HG03025 (cell line): Measurements from ENCODE around the gene ALG1L2.
"Not testable (repeated sequence)": the region's sequence is repeated elsewhere in the genome, so short reads cannot be mapped to it uniquely, and the experiment has no call there.

Experiments used
- ATAC-seq: cut with Tn5 transposase; IDR thresholded peaks from one replicate; pipeline ENCODE4 v1.9.1; 2021; ENCODE audit warnings: mild to moderate bottlenecking, moderate library complexity; ENCODE audit not compliant: unreplicated experiment, low FRiP score

Gene ALG1L2

DNA sequence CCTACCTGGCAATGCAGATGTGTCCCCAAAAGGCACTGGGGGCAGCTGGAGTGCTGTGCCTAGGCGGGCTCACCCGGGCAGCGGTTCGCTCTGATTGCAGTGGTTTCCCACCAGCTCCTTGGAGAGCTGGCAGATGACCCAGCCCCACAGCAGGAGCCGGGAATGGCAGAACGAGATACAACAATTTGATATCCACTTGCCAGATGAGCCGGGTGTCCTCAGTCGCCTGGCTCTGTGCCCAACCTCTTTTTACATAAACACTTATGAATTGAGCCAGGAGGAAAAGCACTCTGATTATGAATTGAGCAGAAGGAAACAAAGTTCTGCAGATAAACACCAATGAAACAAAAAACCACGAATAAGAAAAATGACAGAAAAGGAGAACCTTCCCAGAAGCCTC is 38.2 kb downstream of the ALG1L2 start:
- not testable (repeated sequence) for ATAC-seq

DNA sequence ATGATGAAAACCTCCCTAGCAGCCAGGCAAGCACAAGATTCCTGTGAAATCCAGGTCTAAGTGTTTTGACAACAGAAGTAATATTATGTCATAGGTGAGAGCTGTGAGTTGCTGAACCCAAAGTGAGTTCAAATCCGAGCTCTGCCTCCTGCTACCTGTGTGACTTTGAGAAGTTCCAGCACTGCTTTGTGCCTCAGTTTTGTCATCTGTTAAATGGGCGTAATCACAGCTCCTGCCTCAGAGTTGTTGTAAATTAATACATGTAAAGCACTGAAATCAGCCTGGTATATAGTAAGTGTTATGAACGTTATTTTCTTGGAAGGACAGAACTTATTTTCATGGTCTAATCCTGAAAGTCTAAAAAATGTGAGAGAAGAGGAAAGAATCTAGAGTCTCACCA is 38.7 kb downstream of the ALG1L2 start:
- not testable (repeated sequence) for ATAC-seq

DNA sequence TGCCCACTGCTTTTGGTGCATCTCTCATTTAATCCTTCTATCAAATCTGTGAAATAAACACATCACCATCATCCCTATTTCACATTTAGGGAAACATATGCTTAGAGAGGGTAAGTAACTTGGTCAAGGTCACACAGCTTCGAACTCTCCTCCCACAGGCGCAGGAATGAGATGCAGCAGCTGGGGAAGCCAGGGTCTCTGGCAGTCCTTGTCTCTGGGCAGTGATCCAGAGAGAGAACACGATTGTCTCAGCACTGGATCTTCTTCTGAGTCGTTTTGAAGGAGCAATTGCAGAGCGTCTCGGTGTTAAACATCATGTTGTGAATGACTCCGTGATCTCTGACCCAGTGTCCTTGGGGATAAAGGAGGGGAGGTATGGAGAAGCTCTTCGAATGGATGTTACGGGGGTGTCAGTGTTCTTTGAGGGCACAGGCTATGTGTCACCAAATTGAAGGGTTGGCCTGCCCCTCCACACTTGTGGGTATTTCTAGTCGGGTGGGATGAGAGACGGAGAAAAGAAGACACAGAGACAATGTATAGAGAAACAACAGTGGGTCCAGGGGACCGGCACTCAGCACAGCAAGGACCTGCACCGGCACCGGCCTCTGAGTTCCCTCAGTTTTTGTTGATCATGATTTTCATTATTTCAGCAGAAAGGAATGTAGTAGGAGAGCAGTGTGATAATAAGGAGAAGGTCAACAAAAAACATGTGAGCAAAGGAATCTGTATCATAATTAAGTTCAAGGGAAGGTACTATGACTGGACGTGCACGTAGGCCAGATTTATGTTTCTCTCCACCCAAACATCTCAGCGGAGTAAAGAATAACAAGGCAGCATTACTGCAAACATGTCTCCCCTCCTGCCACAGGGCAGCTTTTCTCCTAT is 41.5 kb downstream of the ALG1L2 start:
- ATAC-seq: not testable (repeated sequence)

DNA sequence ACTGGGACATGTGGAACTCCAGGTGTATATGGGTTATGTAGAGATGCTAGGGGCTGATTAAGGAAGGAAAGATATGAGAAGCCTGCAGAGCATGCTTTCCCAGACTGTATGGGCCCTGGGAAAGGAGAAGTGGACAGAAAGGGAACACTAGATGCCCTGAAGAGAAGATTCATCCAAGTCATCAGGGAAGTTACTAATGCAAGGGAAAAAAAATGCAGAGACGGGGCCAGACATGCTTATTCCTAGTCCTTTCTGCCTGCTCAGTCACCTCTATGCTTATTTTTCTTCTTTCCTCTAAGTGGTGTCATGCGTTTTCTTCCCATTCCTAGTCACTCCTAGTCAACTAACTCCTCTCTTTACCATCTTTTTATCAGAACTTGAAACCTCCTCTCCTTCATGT is 43.8 kb downstream of the ALG1L2 start:
- not testable (repeated sequence) for ATAC-seq

DNA sequence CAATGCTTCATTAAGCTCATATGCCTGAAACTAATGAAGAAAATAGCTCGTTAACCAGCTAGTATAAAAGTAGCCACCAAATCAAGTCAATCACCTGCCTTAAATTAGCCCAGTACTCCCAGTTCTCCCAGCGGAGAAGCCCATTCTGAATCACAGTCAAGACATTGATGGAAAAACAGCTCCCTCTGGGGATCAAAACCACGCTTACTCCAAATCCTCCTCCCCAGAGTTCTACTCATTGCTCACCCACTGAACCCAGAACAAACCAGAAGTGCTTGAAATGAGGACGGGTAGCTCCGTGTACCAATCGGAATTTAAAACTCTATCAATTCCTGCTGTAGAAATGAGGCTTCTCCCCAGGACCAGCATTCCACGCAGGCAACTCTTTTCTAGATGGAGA is 54.7 kb downstream of the ALG1L2 start:
- not testable (repeated sequence) for ATAC-seq

DNA sequence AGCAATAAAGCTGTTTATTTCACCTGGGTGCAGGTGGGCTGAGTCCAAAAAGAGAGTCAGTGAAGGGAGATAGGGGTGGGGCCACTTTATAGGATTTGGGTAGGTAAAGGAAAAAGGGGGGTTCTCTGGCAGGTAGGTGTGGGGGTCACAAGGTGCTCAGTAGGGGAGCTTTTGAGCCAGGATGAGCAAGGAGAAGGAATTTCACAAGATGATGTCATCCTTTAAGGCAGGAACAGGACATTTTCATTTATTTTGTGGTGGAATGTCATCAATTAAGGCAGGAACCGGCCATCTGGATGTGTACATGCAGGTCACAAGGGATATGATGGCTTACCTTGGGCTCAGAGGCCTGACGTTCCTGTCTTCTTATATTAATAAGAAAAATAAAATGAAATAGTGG is 56.1 kb downstream of the ALG1L2 start:
- not testable (repeated sequence) for ATAC-seq

DNA sequence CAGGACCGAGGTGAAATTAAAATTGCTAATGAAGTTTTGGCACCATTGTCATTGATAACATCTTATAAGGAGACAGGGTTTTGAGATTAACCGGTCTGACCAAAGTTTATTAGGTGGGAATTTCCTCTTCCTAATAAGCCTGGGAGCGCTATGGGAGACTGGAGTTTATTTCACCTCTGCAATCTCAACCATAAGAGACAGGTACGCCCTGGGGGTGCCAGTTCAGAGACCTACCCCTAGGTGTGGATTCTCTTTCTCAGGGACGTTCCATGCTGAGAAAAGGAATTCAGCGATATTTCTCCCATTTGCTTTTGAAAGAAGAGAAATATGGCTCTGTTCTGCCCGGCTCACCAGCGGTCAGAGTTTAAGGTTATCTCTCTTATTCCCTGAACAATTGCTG is 57.4 kb downstream of the ALG1L2 start:
- not testable (repeated sequence) for ATAC-seq

DNA sequence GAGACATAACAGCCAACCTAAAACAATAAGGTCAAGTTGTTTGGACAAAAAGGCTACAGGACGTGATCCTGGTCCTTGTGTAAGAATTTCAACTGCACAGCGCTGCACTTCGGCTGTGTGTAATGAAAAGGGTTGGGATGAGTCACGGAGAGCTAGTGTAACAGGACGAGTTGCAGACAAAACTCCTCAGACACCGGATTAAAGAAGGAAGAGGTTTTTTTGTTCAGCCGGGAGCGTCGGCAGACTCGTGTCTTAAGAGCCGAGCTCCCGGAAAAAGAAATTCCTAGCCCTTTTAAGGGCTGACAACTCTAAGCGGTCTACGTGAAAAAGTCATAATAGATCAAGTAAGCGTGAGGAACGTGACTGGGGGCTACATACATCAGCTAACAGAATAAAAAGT is 59.1 kb downstream of the ALG1L2 start:
- ATAC-seq: not testable (repeated sequence)

DNA sequence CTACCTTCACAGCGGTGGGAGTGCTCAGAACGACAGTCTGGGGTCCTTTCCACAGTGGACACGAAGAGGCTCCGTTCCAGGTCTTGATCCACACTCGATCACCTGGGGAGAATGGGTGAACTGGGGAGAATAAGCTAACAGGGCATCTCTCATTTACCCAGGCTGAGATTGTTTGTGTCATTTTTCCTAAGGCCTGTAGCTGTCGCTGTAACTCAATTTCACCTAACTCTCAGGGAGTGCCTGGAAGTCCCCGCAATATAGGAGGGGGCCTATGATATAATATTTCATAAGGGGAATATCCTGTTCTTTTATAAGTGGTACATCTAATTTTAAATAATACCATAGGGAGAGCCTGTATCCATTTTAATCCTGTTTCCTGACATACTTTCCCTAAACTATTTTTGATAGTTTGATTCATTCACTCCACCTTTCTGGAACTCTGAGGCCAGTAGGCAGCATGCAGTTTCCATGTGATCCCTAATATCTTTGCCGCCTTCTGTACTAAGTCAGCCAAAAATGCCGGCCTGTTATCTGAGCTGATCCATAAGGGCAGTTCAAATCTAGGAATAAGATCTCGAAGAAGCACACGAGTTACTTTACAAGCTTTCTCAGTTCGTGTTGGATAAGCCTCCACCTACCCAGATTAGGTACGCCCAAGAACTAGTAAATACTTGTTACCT is 62.2 kb downstream of the ALG1L2 start:
- not testable (repeated sequence) for ATAC-seq

DNA sequence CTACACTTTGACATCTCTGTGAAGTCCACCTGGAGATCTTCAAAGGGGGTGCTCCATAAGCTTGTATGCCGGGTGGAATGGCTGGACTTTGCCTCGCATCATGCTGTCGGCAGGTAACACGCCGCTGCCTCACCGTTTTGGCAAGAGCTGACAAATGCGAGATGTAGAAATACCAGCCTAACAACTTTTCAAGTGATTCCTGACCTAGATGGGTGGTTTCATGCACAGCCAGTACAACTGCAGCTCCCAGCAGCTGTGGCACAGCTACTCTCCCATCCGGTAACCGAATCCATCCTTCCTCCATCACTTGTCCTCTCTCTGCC is 62.7 kb downstream of the ALG1L2 start:
- not testable (repeated sequence) for ATAC-seq

DNA sequence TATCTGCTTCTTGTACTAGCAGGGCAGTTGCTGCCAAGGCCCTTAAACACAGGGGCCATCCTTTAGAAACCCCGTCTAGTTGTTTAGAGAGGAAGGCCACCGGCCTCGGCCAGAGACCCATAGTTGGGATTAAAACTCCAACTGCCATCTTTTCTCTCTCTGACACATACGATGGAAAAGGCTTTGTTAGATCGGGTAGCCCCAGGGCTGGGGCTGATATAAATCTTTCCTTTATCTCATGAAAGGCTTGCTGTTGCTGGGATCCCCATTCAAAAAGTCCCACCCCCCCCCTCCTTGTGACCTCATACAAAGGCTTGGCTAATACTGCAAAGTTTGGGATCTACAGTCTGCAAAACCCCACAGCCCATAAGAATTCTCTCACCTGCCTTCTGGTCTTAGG is 63.8 kb downstream of the ALG1L2 start:
- ATAC-seq: not testable (repeated sequence)

DNA sequence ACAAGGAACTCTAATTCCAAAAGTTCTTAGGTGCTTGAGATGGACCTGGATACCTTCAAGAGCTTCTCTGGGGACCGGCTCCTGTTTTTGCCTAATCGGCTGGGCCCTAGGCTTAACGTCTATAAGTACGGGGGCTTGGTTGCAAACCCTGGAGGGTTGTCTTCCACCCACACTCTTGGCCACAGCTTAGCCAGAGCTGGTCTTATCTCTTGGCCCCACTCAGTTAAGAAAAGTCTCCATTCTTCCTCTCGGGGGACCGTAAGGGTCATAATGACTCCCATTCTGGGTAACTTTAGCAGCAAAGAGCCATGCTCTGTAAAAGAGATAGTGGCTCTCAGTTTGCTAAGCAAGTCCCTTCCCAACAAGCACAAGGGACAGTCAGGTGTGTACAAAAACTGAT is 64.8 kb downstream of the ALG1L2 start:
- not testable (repeated sequence) for ATAC-seq
